SK-N-SH (cell line): Measurements from ENCODE around the gene RGL1. TPM values are rescaled to one million over a fixed set of nuclear protein-coding genes. Genes with fewer than 3 reads are reported as not detected.

ENCODE experiments used
- CTCF ChIA-PET: fragments of 300-600, 350-600 bp; formaldehyde crosslinking; extraction: SDS; loops from one replicate; lab custom pipeline; 2021; lab: Yijun Ruan, JAX
- POLR2A ChIA-PET: fragments of 350-600 bp; sonication (Branson Sonifier 250); formaldehyde crosslinking; extraction: SDS; loops from one replicate; lab custom pipeline; 2020; ENCODE audit warnings: antibody characterized with exemption, inconsistent platforms; lab: Yijun Ruan, JAX
- DNase-seq: peaks from one replicate; pipeline ENCODE4 v3.0.0; 2012
- H2AFZ ChIP-seq: fragments of 200-600 bp; sonication (generic); 2 replicates; pipeline ENCODE4 v1.8.1; 2016; ENCODE audit warnings: antibody characterized with exemption, mild to moderate bottlenecking, low read depth
- H3F3A ChIP-seq: fragments of 200-600 bp; sonication (generic); replicated peaks from 2 replicates; pipeline ENCODE3; 2016; ENCODE audit warnings: antibody characterized with exemption, mild to moderate bottlenecking; ENCODE audit not compliant: insufficient read depth
- H3K27ac ChIP-seq, 2 experiments: fragments of 200-500 bp in 1 of 2; fragments of 200-600 bp in 1 of 2; sonication (Bioruptor generic) in 1 of 2; sonication (generic), shearing (Covaris generic) in 1 of 2; 2 replicates each; pipeline versions ENCODE4 v1.5.1 to v1.6.1; 2014 to 2016; ENCODE audit warnings: low read depth in 2 of 2, inconsistent platforms in 1 of 2, low read length in 1 of 2, mild to moderate bottlenecking in 1 of 2, mixed read lengths in 1 of 2
- H3K27me3 ChIP-seq: fragments of 200-600 bp; sonication (generic), shearing (Covaris generic); 2 replicates; pipeline ENCODE4 v1.6.1; 2016; ENCODE audit warnings: mixed run types; ENCODE audit not compliant: insufficient read depth
- H3K36me3 ChIP-seq, 2 experiments: fragments of 200-500 bp in 1 of 2; fragments of 200-600 bp in 1 of 2; sonication (Bioruptor generic) in 1 of 2; sonication (generic) in 1 of 2; replicated peaks in 1 of 2; 2 replicates each; pipeline versions ENCODE3 to v1.5.1; 2014 to 2016; ENCODE audit warnings: low read length in 1 of 2, mild to moderate bottlenecking in 1 of 2; ENCODE audit not compliant: insufficient read depth in 2 of 2, control insufficient read depth in 1 of 2
- H3K4me1 ChIP-seq, 2 experiments: fragments of 200-500 bp in 1 of 2; fragments of 200-600 bp in 1 of 2; sonication (Bioruptor generic) in 1 of 2; sonication (generic), shearing (Covaris generic) in 1 of 2; 2 replicates each; pipeline versions ENCODE4 v1.5.1 to v1.6.1; 2014 to 2016; ENCODE audit warnings: low read depth in 1 of 2, low read length in 1 of 2, mixed run types in 1 of 2; ENCODE audit not compliant: insufficient read depth in 2 of 2, control insufficient read depth in 1 of 2
- H3K4me2 ChIP-seq: fragments of 200-600 bp; sonication (generic), shearing (Covaris generic); 2 replicates; pipeline ENCODE4 v1.6.1; 2017; ENCODE audit warnings: mixed run types
- H3K4me3 ChIP-seq, 2 experiments: fragments of 200-500 bp in 1 of 2; fragments of 200-600 bp in 1 of 2; sonication (Bioruptor generic) in 1 of 2; sonication (generic), shearing (Covaris generic) in 1 of 2; 2 replicates each; pipeline versions ENCODE4 v1.5.1 to v1.8.1; 2014 to 2016; ENCODE audit warnings: low read depth in 2 of 2, inconsistent platforms in 1 of 2, low read length in 1 of 2, mild to moderate bottlenecking in 1 of 2, mixed read lengths in 1 of 2, moderate library complexity in 1 of 2
- H3K79me2 ChIP-seq: fragments of 200-600 bp; sonication (generic); 2 replicates; pipeline ENCODE4 v1.8.1; 2017; ENCODE audit warnings: mild to moderate bottlenecking; ENCODE audit not compliant: insufficient read depth
- H3K9ac ChIP-seq: fragments of 200-600 bp; sonication (generic); 2 replicates; pipeline ENCODE4 v1.6.1; 2017; ENCODE audit warnings: mixed run types
- H3K9me2 ChIP-seq: fragments of 200-600 bp; sonication (generic); 2 replicates; pipeline ENCODE4 v1.6.1; 2017; ENCODE audit warnings: mixed run types
- H3K9me3 ChIP-seq: fragments of 200-600 bp; sonication (generic); 2 replicates; pipeline ENCODE4 v1.6.1; 2017; ENCODE audit warnings: mixed run types, mild to moderate bottlenecking, moderate library complexity
- H4K20me1 ChIP-seq: fragments of 200-600 bp; sonication (generic); 2 replicates; pipeline ENCODE4 v1.6.1; 2017; ENCODE audit warnings: mild to moderate bottlenecking, mixed run types; ENCODE audit not compliant: insufficient read depth
- CHD2 ChIP-seq: fragments of 150-350 bp; IDR thresholded peaks from 2 replicates; pipeline ENCODE4 v1.6.1; 2018; ENCODE audit warnings: low read length; ENCODE audit not compliant: partially characterized antibody
- ELF1 ChIP-seq: IDR thresholded peaks from 2 replicates; pipeline ENCODE4 v1.4.0; 2012
- FOSL2 ChIP-seq: IDR thresholded peaks from 2 replicates; pipeline ENCODE4 v1.4.0; 2012; ENCODE audit warnings: low read depth, mild to moderate bottlenecking, moderate library complexity, borderline replicate concordance
- FOXM1 ChIP-seq: IDR thresholded peaks from 2 replicates; pipeline ENCODE4 v1.4.0; 2012; ENCODE audit warnings: low read depth, mild to moderate bottlenecking
- GABPA ChIP-seq: IDR thresholded peaks from 2 replicates; pipeline ENCODE4 v1.4.0; 2012; ENCODE audit warnings: low read depth, mild to moderate bottlenecking
- GATA2 ChIP-seq: sonication (generic); formaldehyde crosslinking; IDR thresholded peaks from 2 replicates; pipeline ENCODE4 v1.5.0; 2020; ENCODE audit warnings: mild to moderate bottlenecking, missing genetic modification reagents
- JUND ChIP-seq: IDR thresholded peaks from 2 replicates; pipeline ENCODE4 v1.4.0; 2012
- MAX ChIP-seq: IDR thresholded peaks from 2 replicates; pipeline ENCODE4 v1.4.0; 2012; ENCODE audit warnings: low read depth
- MXI1 ChIP-seq: IDR thresholded peaks from 2 replicates; pipeline ENCODE4 v1.6.1; 2012; ENCODE audit warnings: mild to moderate bottlenecking, low read depth, low read length, improper control_type of control experiment
- NFIC ChIP-seq: IDR thresholded peaks from 2 replicates; pipeline ENCODE4 v1.4.0; 2012; ENCODE audit warnings: borderline replicate concordance
- NRF1 ChIP-seq: IDR thresholded peaks from 2 replicates; pipeline ENCODE4 v1.6.1; 2012; ENCODE audit warnings: low read depth, mild to moderate bottlenecking, low read length
- PBX3 ChIP-seq: IDR thresholded peaks from 2 replicates; pipeline ENCODE4; 2012
- POLR2AphosphoS5 ChIP-seq: IDR thresholded peaks from 2 replicates; pipeline ENCODE4 v1.6.1; 2012; ENCODE audit warnings: low read depth, low read length
- RCOR1 ChIP-seq: fragments of 150-350 bp; IDR thresholded peaks from 2 replicates; pipeline ENCODE4 v1.6.1; 2017; ENCODE audit warnings: antibody characterized with exemption, low read length
- RXRA ChIP-seq: IDR thresholded peaks from 2 replicates; pipeline ENCODE4 v1.4.0; 2012; ENCODE audit warnings: low read depth, mild to moderate bottlenecking, borderline replicate concordance
- SIN3A ChIP-seq: IDR thresholded peaks from 2 replicates; pipeline ENCODE4 v1.6.1; 2012; ENCODE audit warnings: low read depth, mild to moderate bottlenecking, low read length, moderate library complexity, borderline replicate concordance
- TAF1 ChIP-seq: IDR thresholded peaks from 2 replicates; pipeline ENCODE4 v1.6.1; 2012; ENCODE audit warnings: low read depth, mild to moderate bottlenecking, low read length, moderate library complexity, borderline replicate concordance
- TCF12 ChIP-seq: IDR thresholded peaks from 2 replicates; pipeline ENCODE4 v1.4.0; 2012
- polyA plus RNA-seq, 3 experiments: library from polyadenylated mRNA; depleted of rRNA; stranded (reverse); fragments of >200 nt; gene quantifications; 2 replicates each; pipeline ENCODE4 v1.2.3, GENCODE V29; 2012
- TF ChIP-seq, protein P1 (sequence below): IDR thresholded peaks from 2 replicates; pipeline ENCODE4 v1.6.1; 2012; ENCODE audit warnings: mild to moderate bottlenecking, low read depth, low read length, moderate library complexity
- TF ChIP-seq, protein P2 (sequence below): IDR thresholded peaks from 2 replicates; pipeline ENCODE4 v1.4.0; 2012; ENCODE audit warnings: low read depth, borderline replicate concordance

RGL1 gene
- polyA plus RNA-seq, 1 of the 3 experiments (the other 2 are of a cell fraction), result 8.3 TPM

GRCh38 chr1:183832459-183832858 is 27.5 kb downstream of the RGL1 start:
- H3K4me2 ChIP-seq, result no peak overlapping the region
- H3K4me1 ChIP-seq, result peaks cover 9 to 10% of the 10 kb centered on the region in 2 experiments; a peak in 3 of 4 replicates
- no peak overlapping the region for H3K4me3 ChIP-seq
- H3K27ac ChIP-seq, result no peak overlapping the region
- no peaks in the 10 kb centered on the region for H3K79me2 ChIP-seq
- H3F3A ChIP-seq, result no peaks in the 10 kb centered on the region
- no peak overlapping the region for H2AFZ ChIP-seq
- DNase-seq, result no peak
- peaks cover 0 to under 1% of the 10 kb centered on the region in 2 experiments for H3K36me3 ChIP-seq
- TF ChIP-seq, protein P1, sequence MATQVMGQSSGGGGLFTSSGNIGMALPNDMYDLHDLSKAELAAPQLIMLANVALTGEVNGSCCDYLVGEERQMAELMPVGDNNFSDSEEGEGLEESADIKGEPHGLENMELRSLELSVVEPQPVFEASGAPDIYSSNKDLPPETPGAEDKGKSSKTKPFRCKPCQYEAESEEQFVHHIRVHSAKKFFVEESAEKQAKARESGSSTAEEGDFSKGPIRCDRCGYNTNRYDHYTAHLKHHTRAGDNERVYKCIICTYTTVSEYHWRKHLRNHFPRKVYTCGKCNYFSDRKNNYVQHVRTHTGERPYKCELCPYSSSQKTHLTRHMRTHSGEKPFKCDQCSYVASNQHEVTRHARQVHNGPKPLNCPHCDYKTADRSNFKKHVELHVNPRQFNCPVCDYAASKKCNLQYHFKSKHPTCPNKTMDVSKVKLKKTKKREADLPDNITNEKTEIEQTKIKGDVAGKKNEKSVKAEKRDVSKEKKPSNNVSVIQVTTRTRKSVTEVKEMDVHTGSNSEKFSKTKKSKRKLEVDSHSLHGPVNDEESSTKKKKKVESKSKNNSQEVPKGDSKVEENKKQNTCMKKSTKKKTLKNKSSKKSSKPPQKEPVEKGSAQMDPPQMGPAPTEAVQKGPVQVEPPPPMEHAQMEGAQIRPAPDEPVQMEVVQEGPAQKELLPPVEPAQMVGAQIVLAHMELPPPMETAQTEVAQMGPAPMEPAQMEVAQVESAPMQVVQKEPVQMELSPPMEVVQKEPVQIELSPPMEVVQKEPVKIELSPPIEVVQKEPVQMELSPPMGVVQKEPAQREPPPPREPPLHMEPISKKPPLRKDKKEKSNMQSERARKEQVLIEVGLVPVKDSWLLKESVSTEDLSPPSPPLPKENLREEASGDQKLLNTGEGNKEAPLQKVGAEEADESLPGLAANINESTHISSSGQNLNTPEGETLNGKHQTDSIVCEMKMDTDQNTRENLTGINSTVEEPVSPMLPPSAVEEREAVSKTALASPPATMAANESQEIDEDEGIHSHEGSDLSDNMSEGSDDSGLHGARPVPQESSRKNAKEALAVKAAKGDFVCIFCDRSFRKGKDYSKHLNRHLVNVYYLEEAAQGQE, result no peak
- TF ChIP-seq RCOR1 (no peak), JUND (no peak), MAX (no peak), NFIC (no peak), MXI1 (no peak), GATA2 (no peak), PBX3 (no peak), TCF12 (no peak), CHD2 (no peak), FOSL2 (no peak), SIN3A (no peak), NRF1 (no peak), POLR2AphosphoS5 (no peak), ELF1 (no peak), TAF1 (no peak), FOXM1 (no peak), RXRA (no peak), GABPA (no peak)
- TF ChIP-seq, protein P2, sequence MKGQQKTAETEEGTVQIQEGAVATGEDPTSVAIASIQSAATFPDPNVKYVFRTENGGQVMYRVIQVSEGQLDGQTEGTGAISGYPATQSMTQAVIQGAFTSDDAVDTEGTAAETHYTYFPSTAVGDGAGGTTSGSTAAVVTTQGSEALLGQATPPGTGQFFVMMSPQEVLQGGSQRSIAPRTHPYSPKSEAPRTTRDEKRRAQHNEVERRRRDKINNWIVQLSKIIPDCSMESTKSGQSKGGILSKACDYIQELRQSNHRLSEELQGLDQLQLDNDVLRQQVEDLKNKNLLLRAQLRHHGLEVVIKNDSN, result no peak
- no peaks in the 10 kb centered on the region for H4K20me1 ChIP-seq
- H3K27me3 ChIP-seq, result no peaks in the 10 kb centered on the region
- ChIA-PET POLR2A (no interaction called here), CTCF (interaction anchor here (0.6 to 3.3 kb wide), 4 partner anchors 10 to 83 kb away, joined by 3 to 13 read pairs (median 3); no protein-coding TSS in a partner anchor)
- no peak overlapping the region for H3K9ac ChIP-seq
- H3K9me2 ChIP-seq, result no peaks in the 10 kb centered on the region
- no peaks in the 10 kb centered on the region for H3K9me3 ChIP-seq
